GM10248 (cell line): ENCODE data around the gene SH2D3C.

Source experiments
- CTCF ChIA-PET: fragments of 300-600 bp; sonication (Branson Sonifier 250); formaldehyde crosslinking; extraction: SDS; loops from one replicate; lab custom pipeline; 2021; ENCODE audit warnings: antibody characterized with exemption; lab: Yijun Ruan, JAX
- POLR2A ChIA-PET: fragments of 350-650 bp; sonication (Branson Sonifier 250); formaldehyde crosslinking; extraction: SDS; loops from one replicate; lab custom pipeline; 2020; ENCODE audit warnings: antibody characterized with exemption; lab: Yijun Ruan, JAX
- DNase-seq: peaks from one replicate; pipeline ENCODE4 v3.0.0; 2012; ENCODE audit errors: extremely low spot score
- TF ChIP-seq, protein P1 (sequence below): IDR thresholded peaks from 2 replicates; pipeline ENCODE4 v1.5.1; 2012; ENCODE audit warnings: mild to moderate bottlenecking, low read depth; ENCODE audit errors: extremely low read depth, missing control alignments, control extremely low read depth

SH2D3C gene

DNA sequence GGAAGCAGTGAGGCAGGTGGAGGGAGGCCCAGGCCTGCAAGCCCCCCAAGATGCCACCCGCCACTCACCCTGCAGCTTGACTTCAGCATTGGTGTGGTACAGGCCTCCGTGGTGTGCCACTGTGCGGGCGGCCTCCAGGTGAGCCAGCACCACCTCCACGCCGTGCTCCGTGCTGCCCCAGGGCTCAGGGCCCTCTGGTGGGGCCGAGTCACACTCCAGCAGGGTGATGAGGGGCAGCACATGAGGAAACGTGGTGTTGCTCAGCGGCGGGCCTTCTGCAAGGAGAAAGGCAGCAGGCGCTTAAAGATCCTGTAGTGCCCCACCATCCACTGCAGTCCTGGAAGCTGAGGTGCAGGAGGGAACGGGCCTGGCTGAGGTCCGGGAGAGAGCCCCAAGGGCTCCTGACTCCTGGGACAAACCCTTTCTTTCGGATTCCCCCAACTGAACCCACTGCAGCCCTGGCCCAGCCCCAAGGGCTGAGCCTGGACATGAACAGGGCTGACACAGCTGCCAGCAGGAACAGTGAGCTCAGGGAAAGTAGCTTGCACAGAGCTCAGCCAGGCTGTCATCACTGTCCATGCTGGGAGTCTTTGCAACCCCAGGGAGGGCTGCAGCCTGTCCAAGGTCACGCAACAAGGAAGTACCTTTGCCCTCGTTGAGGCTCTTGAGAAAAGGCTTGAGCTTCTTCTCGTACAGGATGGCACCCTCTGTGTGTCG is 38.7 kb downstream of the SH2D3C start:
- CTCF ChIA-PET: interaction anchor here (1.1 to 4.7 kb wide), 4 partner anchors 24 to 181 kb away, joined by 3 to 17 read pairs (median 8); no protein-coding TSS in a partner anchor
- DNase-seq: no peak
- POLR2A ChIA-PET: no interaction called here
- TF ChIP-seq, protein P1, sequence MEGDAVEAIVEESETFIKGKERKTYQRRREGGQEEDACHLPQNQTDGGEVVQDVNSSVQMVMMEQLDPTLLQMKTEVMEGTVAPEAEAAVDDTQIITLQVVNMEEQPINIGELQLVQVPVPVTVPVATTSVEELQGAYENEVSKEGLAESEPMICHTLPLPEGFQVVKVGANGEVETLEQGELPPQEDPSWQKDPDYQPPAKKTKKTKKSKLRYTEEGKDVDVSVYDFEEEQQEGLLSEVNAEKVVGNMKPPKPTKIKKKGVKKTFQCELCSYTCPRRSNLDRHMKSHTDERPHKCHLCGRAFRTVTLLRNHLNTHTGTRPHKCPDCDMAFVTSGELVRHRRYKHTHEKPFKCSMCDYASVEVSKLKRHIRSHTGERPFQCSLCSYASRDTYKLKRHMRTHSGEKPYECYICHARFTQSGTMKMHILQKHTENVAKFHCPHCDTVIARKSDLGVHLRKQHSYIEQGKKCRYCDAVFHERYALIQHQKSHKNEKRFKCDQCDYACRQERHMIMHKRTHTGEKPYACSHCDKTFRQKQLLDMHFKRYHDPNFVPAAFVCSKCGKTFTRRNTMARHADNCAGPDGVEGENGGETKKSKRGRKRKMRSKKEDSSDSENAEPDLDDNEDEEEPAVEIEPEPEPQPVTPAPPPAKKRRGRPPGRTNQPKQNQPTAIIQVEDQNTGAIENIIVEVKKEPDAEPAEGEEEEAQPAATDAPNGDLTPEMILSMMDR: no peak

DNA sequence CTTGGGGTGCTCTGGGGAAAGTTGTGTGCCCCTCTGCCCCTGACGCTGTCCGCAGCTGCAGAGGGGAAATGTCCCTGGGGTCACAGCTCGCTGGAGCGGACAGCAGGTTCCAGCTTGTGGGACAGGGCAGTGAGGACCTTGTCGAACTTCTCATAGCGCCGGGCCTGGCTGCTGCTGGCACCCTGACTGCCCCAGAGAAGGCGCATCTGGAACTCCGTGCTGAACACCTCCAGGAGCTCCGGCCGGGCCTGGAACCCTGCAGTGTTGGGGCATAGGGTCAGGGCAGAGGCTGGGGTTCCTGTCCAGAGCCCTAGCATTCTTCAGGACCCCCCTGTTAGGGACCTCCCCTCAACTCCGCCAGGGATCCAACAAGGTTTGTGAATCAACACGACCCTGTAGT is 39.8 kb downstream of the SH2D3C start:
- TF ChIP-seq, protein P1: no peak
- ChIA-PET POLR2A (no interaction called here), CTCF (interaction anchor here (1.0 to 1.4 kb wide), 2 partner anchors 46 to 131 kb away, joined by 3 to 5 read pairs; no protein-coding TSS in a partner anchor)
- DNase-seq: no peak

- CTCF ChIA-PET: interaction anchor here (0.9 to 3.6 kb wide), 50 partner anchors 9 to 235 kb away, joined by 3 to 62 read pairs (median 6); partner anchors contain the start of genes CDK9, CFAP157, FPGS and PTRH1
- POLR2A ChIA-PET: interaction anchor here (0.6 to 1.4 kb wide), 4 partner anchors 30 to 204 kb away, joined by 3 to 5 read pairs (median 3); partner anchors contain the start of gene ST6GALNAC4
- DNase-seq: no peak
- TF ChIP-seq, protein P1: no peak
These were observed 42.8 kb downstream of the SH2D3C start for GRCh38 chr9:127735530-127736185.

GRCh38 chr9:127734747-127735529 is 43.5 kb downstream of the SH2D3C start, which contains the start of gene TOR2A:
TOR2A (minus strand) TSS chr9:127735294; CDS start chr9:127735270, 24 bp downstream.
- CTCF ChIA-PET: interaction anchor here (0.6 to 3.6 kb wide), 81 partner anchors 9 to 556 kb away, joined by 3 to 62 read pairs (median 5); partner anchors contain the start of genes CDK9, CFAP157, DPM2 and FPGS
- DNase-seq: peak; percentile 99
- POLR2A ChIA-PET: interaction anchor here (0.6 to 1.4 kb wide), 7 partner anchors 19 to 204 kb away, joined by 3 to 5 read pairs (median 3); partner anchors contain the start of genes PTRH1, ST6GALNAC4 and TTC16
- TF ChIP-seq, protein P1: peak; percentile 99

GRCh38 chr9:127734247-127734746 is 44.2 kb downstream of the SH2D3C start:
- POLR2A ChIA-PET: interaction anchor here (0.7 to 1.4 kb wide), 3 partner anchors 19 to 136 kb away, joined by 3 to 4 read pairs (median 3); partner anchors contain the start of genes PTRH1 and TTC16
- DNase-seq: no peak
- CTCF ChIA-PET: interaction anchor here (0.7 to 3.6 kb wide), 71 partner anchors 9 to 556 kb away, joined by 3 to 62 read pairs (median 5); partner anchors contain the start of genes CDK9, CFAP157, DPM2 and FPGS
- TF ChIP-seq, protein P1: no peak
